ENCODE results near the gene BAHD1.
A peak's percentile ranks its signal among the peaks of the same experiment; 100 is the strongest.

BAHD1 gene

GRCh38 chr15:40405501-40406381 lies 35.0 kb upstream of the BAHD1 start, which contains the start of gene IVD:
Gene IVD, plus strand, starts transcription at chr15:40405795. Its CDS starts 33 bp downstream, at chr15:40405828.
- no peak for TF ChIP-seq CTCF (IDR thresholded peaks at IDR 0.05)
- peak within 1 kb of the TSS; percentile 88 for H3K4me3 Mint-ChIP-seq
- H3K4me1 Mint-ChIP-seq: peaks cover 34% of the 10 kb centered on the region
- H3K27me3 Mint-ChIP-seq (ENCODE audit: low read depth, poor library complexity): peaks cover 6% of the 10 kb centered on the region
- H3K36me3 Mint-ChIP-seq (ENCODE audit: low read depth): peaks cover 19% of the 10 kb centered on the region
- no peaks in the 10 kb centered on the region for H3K9me3 Mint-ChIP-seq
- peak within 1 kb of the TSS; percentile 68 for H3K27ac Mint-ChIP-seq
- DNase-seq: peak; percentile 93

GRCh38 chr15:40407330-40407990 lies 33.3 kb upstream of the BAHD1 start:
- Mint-ChIP-seq H3K27ac (peak overlapping the region; percentile 68), H3K36me3 (ENCODE audit: low read depth) (peaks cover 36% of the 10 kb centered on the region), H3K9me3 (no peaks in the 10 kb centered on the region), H3K27me3 (ENCODE audit: low read depth, poor library complexity) (peaks cover 6% of the 10 kb centered on the region), H3K4me1 (peaks cover 34% of the 10 kb centered on the region), H3K4me3 (peak overlapping the region; percentile 88)
- DNase-seq: no peak
- TF ChIP-seq CTCF (IDR thresholded peaks at IDR 0.05): no peak

- Mint-ChIP-seq H3K4me3 (no peak overlapping the region), H3K27me3 (ENCODE audit: low read depth, poor library complexity) (no peaks in the 10 kb centered on the region)
Observed at GRCh38 chr15:40409366-40409765, 31.4 kb upstream of the BAHD1 start.

GRCh38 chr15:40410476-40410875 lies 30.3 kb upstream of the BAHD1 start:
- Mint-ChIP-seq H3K27me3 (ENCODE audit: low read depth, poor library complexity) (no peaks in the 10 kb centered on the region), H3K36me3 (ENCODE audit: low read depth) (peaks cover 57% of the 10 kb centered on the region), H3K4me1 (peaks cover 25% of the 10 kb centered on the region), H3K27ac (no peak overlapping the region), H3K9me3 (no peaks in the 10 kb centered on the region), H3K4me3 (no peak overlapping the region)
- no peak for TF ChIP-seq CTCF (IDR thresholded peaks at IDR 0.05)
- no peak for DNase-seq

More at GRCh38 chr15:40409366-40409765, 31.4 kb upstream of the BAHD1 start:
- no peak for DNase-seq
- Mint-ChIP-seq H3K9me3 (no peaks in the 10 kb centered on the region), H3K36me3 (ENCODE audit: low read depth) (peaks cover 48% of the 10 kb centered on the region), H3K4me1 (peaks cover 34% of the 10 kb centered on the region), H3K27ac (no peak overlapping the region)
- TF ChIP-seq CTCF (IDR thresholded peaks at IDR 0.05): no peak

- Mint-ChIP-seq H3K27ac (no peak overlapping the region), H3K36me3 (ENCODE audit: low read depth) (peaks cover 66% of the 10 kb centered on the region), H3K4me3 (no peak overlapping the region), H3K9me3 (no peaks in the 10 kb centered on the region), H3K27me3 (ENCODE audit: low read depth, poor library complexity) (no peaks in the 10 kb centered on the region), H3K4me1 (peaks cover 10% of the 10 kb centered on the region)
- DNase-seq: no peak
- no peak for TF ChIP-seq CTCF (IDR thresholded peaks at IDR 0.05)
Observed at GRCh38 chr15:40412095-40412759, 28.5 kb upstream of the BAHD1 start.
